GM12878 (cell line): ENCODE results near the gene DDX46. TPM values are rescaled to one million over a fixed set of nuclear protein-coding genes. Genes with fewer than 3 reads are reported as not detected.

Source experiments
- ATAC-seq: fragments of 200-7000 bp; cut with Tn5 transposase; 3 replicates; pipeline ENCODE4 v1.9.1; 2020; ENCODE audit warnings: mild to moderate bottlenecking, moderate library complexity
- BruUV-seq: library from RNA; stranded (reverse); fragments of 400-500 nt; replicated peaks from 2 replicates; lab custom pipeline; 2021; lab: Mats Ljungman, UMichigan
- CTCF ChIA-PET: fragments of 300-600 bp; sonication (Branson Sonifier 250); formaldehyde crosslinking; extraction: SDS; loops from one replicate; lab custom pipeline; 2021; ENCODE audit warnings: inconsistent platforms; lab: Yijun Ruan, JAX
- POLR2A ChIA-PET: fragments of 350-600 bp; formaldehyde crosslinking; extraction: SDS; loops from one replicate; lab custom pipeline; 2021; ENCODE audit warnings: inconsistent platforms; lab: Charles Lee
- RAD21 ChIA-PET: fragments of 300-600 bp; sonication (Branson Sonifier 250); formaldehyde crosslinking; loops from one replicate; lab custom pipeline; 2023; ENCODE audit warnings: antibody characterized with exemption; ENCODE audit not compliant: unreplicated experiment; lab: Charles Lee
- SMC1A ChIA-PET: fragments of 300-600 bp; sonication (Branson Sonifier 250); formaldehyde crosslinking; loops from one replicate; lab custom pipeline; 2023; ENCODE audit not compliant: unreplicated experiment, uncharacterized antibody; lab: Charles Lee
- DNase-seq: peaks from one replicate; pipeline ENCODE4 v3.0.0-alpha.2; 2011; ENCODE audit warnings: low read depth, low spot score
- FAIRE-seq: peaks from 3 replicates; lab custom pipeline; 2011; peaks lifted over from hg19 to GRCh38; lab: Jason Lieb, UNC
- H2AFZ ChIP-seq: 2 replicates; pipeline ENCODE4 v1.6.0; 2011; ENCODE audit warnings: low read depth, low read length, control low read depth; ENCODE audit not compliant: control insufficient read depth
- H3K27ac ChIP-seq: 2 replicates; pipeline ENCODE4 v1.5.1; 2011; ENCODE audit warnings: control low read depth; ENCODE audit not compliant: control insufficient read depth, insufficient read depth
- H3K27me3 ChIP-seq, 2 experiments: replicated peaks in 1 of 2; 2 replicates each; pipeline versions ENCODE4 v1.6.0 to v1.6.1; 2011; ENCODE audit warnings: low read length in 1 of 2; ENCODE audit not compliant: control insufficient read depth in 2 of 2, insufficient read depth in 2 of 2
- H3K36me3 ChIP-seq, 2 experiments: 2 replicates each; pipeline ENCODE4 v1.5.1; 2011; ENCODE audit warnings: low read length in 1 of 2; ENCODE audit not compliant: control insufficient read depth in 2 of 2, insufficient read depth in 2 of 2
- H3K4me1 ChIP-seq: 2 replicates; pipeline ENCODE4 v1.6.1; 2011; ENCODE audit warnings: mild to moderate bottlenecking, low read length, moderate library complexity, mixed read lengths; ENCODE audit not compliant: control insufficient read depth, insufficient read depth
- H3K4me2 ChIP-seq: 2 replicates; pipeline ENCODE4 v1.6.0; 2011; ENCODE audit warnings: control low read depth; ENCODE audit not compliant: control insufficient read depth, insufficient read depth
- H3K4me3 ChIP-seq: fragments of 200-600 bp; sonication (generic); 2 replicates; pipeline ENCODE4 v1.5.1; 2016
- H3K79me2 ChIP-seq: 2 replicates; pipeline ENCODE4 v1.6.0; 2011; ENCODE audit warnings: low read length; ENCODE audit not compliant: control insufficient read depth, insufficient read depth
- H3K9ac ChIP-seq: 2 replicates; pipeline ENCODE4 v1.8.0; 2011; ENCODE audit warnings: low read length, control low read depth, mixed read lengths; ENCODE audit not compliant: control insufficient read depth, insufficient read depth
- H3K9me3 ChIP-seq: replicated peaks from 3 replicates; pipeline ENCODE4 v1.5.1; 2011; ENCODE audit warnings: mild to moderate bottlenecking, low read length; ENCODE audit not compliant: control insufficient read depth, insufficient read depth
- H4K20me1 ChIP-seq: 2 replicates; pipeline ENCODE4 v1.6.0; 2011; ENCODE audit not compliant: control insufficient read depth, insufficient read depth
- ATF3 ChIP-seq: IDR thresholded peaks from 2 replicates; pipeline ENCODE4 v1.6.1; 2011; ENCODE audit warnings: low read depth, mild to moderate bottlenecking, low read length, moderate library complexity, borderline replicate concordance; ENCODE audit errors: extremely low read depth
- BCLAF1 ChIP-seq: fragments of 450-650 bp; IDR thresholded peaks from 2 replicates; pipeline ENCODE4 v1.6.1; 2017; ENCODE audit warnings: antibody characterized with exemption, mild to moderate bottlenecking, moderate library complexity
- CBFB ChIP-seq: IDR thresholded peaks from 2 replicates; pipeline ENCODE4 v1.6.1; 2016; ENCODE audit warnings: antibody characterized with exemption, low read depth
- CBX5 ChIP-seq: sonication (generic); IDR thresholded peaks from 2 replicates; pipeline ENCODE4 v1.6.1; 2016; ENCODE audit warnings: low read depth, moderate library complexity, mild to moderate bottlenecking, inconsistent platforms
- CHD2 ChIP-seq: IDR thresholded peaks from 2 replicates; pipeline ENCODE4 v1.6.1; 2011; ENCODE audit warnings: low read depth, low read length, improper control_type of control experiment, borderline replicate concordance
- DPF2 ChIP-seq: fragments of 450-650 bp; IDR thresholded peaks from 2 replicates; pipeline ENCODE4 v1.6.1; 2017; ENCODE audit warnings: mild to moderate bottlenecking
- EED ChIP-seq: sonication (generic); IDR thresholded peaks from 2 replicates; pipeline ENCODE4 v1.6.1; 2016; ENCODE audit warnings: antibody characterized with exemption, low read depth
- HDAC6 ChIP-seq: fragments of 200-600 bp; sonication (generic); IDR thresholded peaks from one replicate; pipeline ENCODE4 v1.8.0; 2017; ENCODE audit warnings: antibody characterized with exemption; ENCODE audit not compliant: unreplicated experiment
- HDGF ChIP-seq: fragments of 450-650 bp; IDR thresholded peaks from 2 replicates; pipeline ENCODE4 v1.6.1; 2016; ENCODE audit warnings: antibody characterized with exemption
- IKZF2 ChIP-seq, 2 experiments: fragments of 450-650 bp; IDR thresholded peaks; 2 replicates each; pipeline ENCODE4 v1.6.1; 2017; ENCODE audit warnings: mild to moderate bottlenecking in 2 of 2, moderate library complexity in 2 of 2
- LARP7 ChIP-seq: fragments of 450-650 bp; IDR thresholded peaks from 2 replicates; pipeline ENCODE4 v1.6.1; 2017; ENCODE audit warnings: mild to moderate bottlenecking
- NFYB ChIP-seq: IDR thresholded peaks from 2 replicates; pipeline ENCODE4 v1.6.1; 2011; ENCODE audit warnings: low read depth, mild to moderate bottlenecking, low read length, improper control_type of control experiment, moderate library complexity; ENCODE audit not compliant: insufficient read depth
- POU2F2 ChIP-seq: IDR thresholded peaks from 3 replicates; pipeline ENCODE4 v1.6.1; 2011; ENCODE audit warnings: low read depth, mild to moderate bottlenecking, low read length, borderline replicate concordance
- SIX5 ChIP-seq: IDR thresholded peaks from 2 replicates; pipeline ENCODE4 v1.6.1; 2011; ENCODE audit warnings: mild to moderate bottlenecking, low read depth, low read length, moderate library complexity; ENCODE audit not compliant: severe bottlenecking
- SP1 ChIP-seq: IDR thresholded peaks from one replicate; pipeline ENCODE4 v1.6.1; 2011; ENCODE audit warnings: low read depth, low read length
- SPI1 ChIP-seq: IDR thresholded peaks from 2 replicates; pipeline ENCODE4 v1.6.1; 2011; ENCODE audit warnings: low read depth, mild to moderate bottlenecking, low read length, moderate library complexity, borderline replicate concordance; ENCODE audit not compliant: insufficient read depth
- SUPT20H ChIP-seq: IDR thresholded peaks from 2 replicates; pipeline ENCODE4 v1.6.1; 2011; ENCODE audit warnings: low read depth, mild to moderate bottlenecking, low read length, moderate library complexity, borderline replicate concordance; ENCODE audit not compliant: control insufficient read depth
- TCF12 ChIP-seq: IDR thresholded peaks from 2 replicates; pipeline ENCODE4 v1.6.1; 2011; ENCODE audit warnings: low read depth, mild to moderate bottlenecking, low read length
- TCF3 ChIP-seq: IDR thresholded peaks from 2 replicates; pipeline ENCODE4 v1.6.1; 2012; ENCODE audit warnings: low read depth, mild to moderate bottlenecking, low read length, borderline replicate concordance; ENCODE audit not compliant: insufficient read depth
- USF1 ChIP-seq: IDR thresholded peaks from 2 replicates; pipeline ENCODE4 v1.6.1; 2011; ENCODE audit warnings: borderline replicate concordance, low read depth, mild to moderate bottlenecking, moderate library complexity, mixed read lengths, low read length; ENCODE audit not compliant: insufficient read depth; ENCODE audit errors: extremely low read length
- ZNF274 ChIP-seq: IDR thresholded peaks from one replicate; pipeline ENCODE4 v1.8.0; 2011; ENCODE audit not compliant: insufficient read length, insufficient read depth
- ZNF622 ChIP-seq: fragments of 450-650 bp; IDR thresholded peaks from 2 replicates; pipeline ENCODE4 v1.6.1; 2017; ENCODE audit warnings: mild to moderate bottlenecking, inconsistent platforms
- WGBS: methylation state at CpG from one replicate; pipeline ENCODE4 v1.1.6; 2016; ENCODE audit warnings: low lambda C conversion rate; ENCODE audit not compliant: insufficient replicate concordance, insufficient coverage; ENCODE audit errors: missing lambda C conversion rate; 5-methylcytosine and 5-hydroxymethylcytosine counted together
- in situ Hi-C: fragments of 300-500 bp; cut with MboI; formaldehyde crosslinking; loops from 9 replicates; pipeline ENCODE4 v1.14.3; 2018; ENCODE audit warnings: mixed read lengths
- intact Hi-C: fragments of 100-400 bp; cut with micrococcal nuclease; formaldehyde crosslinking; loops from one replicate; pipeline ENCODE4 v1.14.2; 2022; ENCODE audit not compliant: unreplicated experiment
- polyA plus RNA-seq, 11 experiments: library from polyadenylated mRNA; depleted of rRNA in 4 of 11; unstranded in 6 of 11; stranded (reverse) in 5 of 11; fragments of >200 nt; fragmentation: Nextera tagmentation in 4 of 11; fragmentation: Illumina TruSeq in 1 of 11; extraction: Ambion mirVana in 4 of 11; extraction: Trizol in 1 of 11; gene quantifications; 1 replicate in 1 of 11; 2 replicates in 10 of 11; pipeline versions ENCODE4 v1.2.1 to v1.2.3, GENCODE V29; 2011 to 2016; ENCODE audit warnings: inconsistent platforms in 2 of 11, missing spikeins in 2 of 11, low read depth in 1 of 11
- total RNA-seq, 4 experiments: library from RNA; depleted of rRNA in 3 of 4; stranded (reverse); fragments of >200 nt in 3 of 4; fragmentation: Illumina TruSeq in 1 of 4; extraction: Trizol in 1 of 4; gene quantifications; 2 replicates each; pipeline versions ENCODE4 v1.2.1 to v1.2.3, GENCODE V29; 2013 to 2021

The DDX46 gene
- total and polyA plus RNA-seq, 10 of the 15 experiments (the other 5 are each of a cell fraction or from before 2014, with no cell fraction given) = 23.0 to 77.1 (median 42.2) TPM

GRCh38 chr5:134714120-134714519 lies 44.5 kb upstream of the DDX46 start (continued):
- TF ChIP-seq USF1 (no peak), CBX5 (no peak), CBFB (no peak), EED (no peak), SUPT20H (no peak), TCF3 (no peak), HDGF (no peak), ZNF274 (no peak), ATF3 (no peak), NFYB (no peak), SP1 (no peak)

- no peak for ATAC-seq
- H3K9ac ChIP-seq = no peak overlapping the region
- H3K27ac ChIP-seq = no peak overlapping the region
- ChIA-PET SMC1A (interaction anchor here (1.0 to 1.3 kb wide), 3 partner anchors 22 to 59 kb away, joined by 3 to 6 read pairs (median 3); no protein-coding TSS in a partner anchor), POLR2A (interaction anchor here (0.6 kb wide), 1 partner anchor 107 kb away, joined by 3 read pairs; no protein-coding TSS in a partner anchor), CTCF (no interaction called here), RAD21 (no interaction called here)
- WGBS = 98% methylated on average over 3 of the region's 3 CpGs
- DNase-seq = no peak
- no peaks in the 10 kb centered on the region for H3K4me1 ChIP-seq
- peaks cover 2 to 34% of the 10 kb centered on the region in 2 experiments for H3K36me3 ChIP-seq
- no peak for FAIRE-seq
- BruUV-seq = no TSS peak
- no peak overlapping the region for H3K4me3 ChIP-seq
- TF ChIP-seq HDAC6 (no peak), SIX5 (no peak), ZNF622 (no peak), BCLAF1 (no peak), TCF12 (no peak), POU2F2 (no peak), CHD2 (no peak), LARP7 (no peak), SPI1 (no peak), DPF2 (no peak), IKZF2 (IDR thresholded peaks at IDR 0.05) (no peak)
- no peaks in the 10 kb centered on the region for H3K27me3 ChIP-seq
- no peaks in the 10 kb centered on the region for H3K79me2 ChIP-seq
- no peaks in the 10 kb centered on the region for H3K9me3 ChIP-seq
- H3K4me2 ChIP-seq = no peak overlapping the region
- intact Hi-C loops = no loop called here
- no peaks in the 10 kb centered on the region for H4K20me1 ChIP-seq
- H2AFZ ChIP-seq = no peak overlapping the region
- in situ Hi-C loops = no loop called here
These were observed 44.0 kb upstream of the DDX46 start for GRCh38 chr5:134714541-134714940.
